ENCODE measurements around the gene FANCC.

- no peak for TF ChIP-seq EZH2 (IDR thresholded peaks at IDR 0.05; ENCODE audit: borderline replicate concordance, low read depth, low read length, poor library complexity, severe bottlenecking)
- TF ChIP-seq CTCF (conservative IDR thresholded peaks at IDR 0.05; ENCODE audit: low read depth, low read length): 0 out of 2 replicates have a peak, but pooled peaks have one; percentile 10
Measured at GRCh38 chr9:95341293-95341962, 23.9 kb upstream of the FANCC start.
